ENCODE measurements around the gene OR5B21.

OR5B21 gene

DNA sequence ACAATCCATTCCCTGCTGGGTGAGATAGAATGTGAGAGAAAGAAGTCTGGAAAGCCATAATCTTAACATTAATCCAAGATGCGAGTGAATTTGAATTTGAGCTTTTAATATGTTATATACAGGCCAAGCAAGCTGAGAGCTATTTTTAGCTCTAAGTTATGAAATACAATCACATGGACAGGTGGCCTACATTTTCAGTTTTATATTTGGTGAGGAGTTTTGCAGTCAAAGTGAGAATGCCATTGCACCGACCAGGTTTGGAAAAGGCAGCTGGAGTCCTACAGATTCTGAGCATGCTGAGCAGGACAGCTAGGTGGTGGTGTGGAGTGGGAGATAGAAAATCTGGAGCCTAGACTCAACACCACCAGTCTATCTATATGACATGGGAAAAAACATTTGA, 12.0 kb downstream of the OR5B21 start:
- no peaks in the 10 kb centered on the region for H4K20me1 ChIP-seq (ENCODE audit: insufficient read depth, low read length, poor library complexity, severe bottlenecking)
- H3K9me2 ChIP-seq (replicated peaks; ENCODE audit: low read depth, low read length) = no peaks in the 10 kb centered on the region
- no peaks in the 10 kb centered on the region for H3K36me3 ChIP-seq (ENCODE audit: insufficient read depth, low read length)
- no peak overlapping the region for H3K4me3 ChIP-seq (ENCODE audit: low read length, poor library complexity, severe bottlenecking)
- peaks cover 18% of the 10 kb centered on the region for H3K4me1 ChIP-seq (ENCODE audit: insufficient read depth, low read length, poor library complexity, severe bottlenecking)
- no peaks in the 10 kb centered on the region for H3F3A ChIP-seq (ENCODE audit: low read depth)
- no peak overlapping the region for H2AFZ ChIP-seq (ENCODE audit: low read length)
- TF ChIP-seq CTCF (conservative IDR thresholded peaks at IDR 0.05; ENCODE audit: low read length) = no peak; the same call in 1 of the 2 replicates
- no peak for TF ChIP-seq EZH2phosphoT487 (IDR thresholded peaks at IDR 0.05; ENCODE audit: borderline replicate concordance)
- no peak overlapping the region for H3K4me2 ChIP-seq (ENCODE audit: low read depth, low read length, poor library complexity, severe bottlenecking)
- no peaks in the 10 kb centered on the region for H3K79me2 ChIP-seq (ENCODE audit: insufficient read depth, low read length)
- no peaks in the 10 kb centered on the region for H3K27me3 ChIP-seq (ENCODE audit: insufficient read depth, low read length, poor library complexity, severe bottlenecking)
- H3K9ac ChIP-seq (ENCODE audit: low read depth, low read length, poor library complexity, severe bottlenecking) = no peak overlapping the region
- H3K9me3 ChIP-seq (ENCODE audit: insufficient read depth, low read depth, low read length) = no peaks in the 10 kb centered on the region

DNA sequence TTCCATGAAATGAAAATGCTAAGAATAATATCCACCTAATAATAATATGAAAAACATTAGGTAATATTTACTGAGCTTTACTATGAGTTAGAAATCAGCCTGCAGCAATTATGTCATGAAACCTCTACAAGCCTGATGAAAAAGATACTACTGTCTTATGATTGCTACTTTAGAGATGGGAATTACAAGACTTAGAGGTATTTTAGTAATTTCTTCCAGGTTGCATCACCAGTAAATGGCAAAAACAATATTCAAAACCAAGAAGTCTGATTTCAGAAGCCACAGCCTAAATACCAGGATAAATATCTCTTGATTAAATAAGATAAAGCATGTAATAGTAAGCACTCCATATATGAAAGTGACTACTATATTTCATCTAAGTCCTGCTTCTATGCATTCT, 13.8 kb downstream of the OR5B21 start:
- no peak overlapping the region for H2AFZ ChIP-seq (ENCODE audit: low read length)
- H4K20me1 ChIP-seq (ENCODE audit: insufficient read depth, low read length, poor library complexity, severe bottlenecking) = no peaks in the 10 kb centered on the region
- no peaks in the 10 kb centered on the region for H3K9me2 ChIP-seq (replicated peaks; ENCODE audit: low read depth, low read length)
- H3K79me2 ChIP-seq (ENCODE audit: insufficient read depth, low read length) = no peaks in the 10 kb centered on the region
- H3K9ac ChIP-seq (ENCODE audit: low read depth, low read length, poor library complexity, severe bottlenecking) = no peak overlapping the region
- no peaks in the 10 kb centered on the region for H3K36me3 ChIP-seq (ENCODE audit: insufficient read depth, low read length)
- H3K9me3 ChIP-seq (ENCODE audit: insufficient read depth, low read depth, low read length) = no peaks in the 10 kb centered on the region
- TF ChIP-seq EZH2phosphoT487 (IDR thresholded peaks at IDR 0.05; ENCODE audit: borderline replicate concordance) = no peak
- no peak for TF ChIP-seq CTCF (conservative IDR thresholded peaks at IDR 0.05; ENCODE audit: low read length)
- H3K27me3 ChIP-seq (ENCODE audit: insufficient read depth, low read length, poor library complexity, severe bottlenecking) = no peaks in the 10 kb centered on the region
- peaks cover 18% of the 10 kb centered on the region for H3K4me1 ChIP-seq (ENCODE audit: insufficient read depth, low read length, poor library complexity, severe bottlenecking)
- no peaks in the 10 kb centered on the region for H3F3A ChIP-seq (ENCODE audit: low read depth)
- H3K4me3 ChIP-seq (ENCODE audit: low read length, poor library complexity, severe bottlenecking) = no peak overlapping the region
- H3K4me2 ChIP-seq (ENCODE audit: low read depth, low read length, poor library complexity, severe bottlenecking) = no peak overlapping the region

- H3K36me3 ChIP-seq (ENCODE audit: insufficient read depth, low read length) = no peaks in the 10 kb centered on the region
- no peak overlapping the region for H3K4me3 ChIP-seq (ENCODE audit: low read length, poor library complexity, severe bottlenecking)
- no peaks in the 10 kb centered on the region for H3K9me2 ChIP-seq (replicated peaks; ENCODE audit: low read depth, low read length)
- TF ChIP-seq CTCF (conservative IDR thresholded peaks at IDR 0.05; ENCODE audit: low read length) (no peak), EZH2phosphoT487 (IDR thresholded peaks at IDR 0.05; ENCODE audit: borderline replicate concordance) (no peak)
- no peaks in the 10 kb centered on the region for H3K27me3 ChIP-seq (ENCODE audit: insufficient read depth, low read length, poor library complexity, severe bottlenecking)
- no peak overlapping the region for H3K9ac ChIP-seq (ENCODE audit: low read depth, low read length, poor library complexity, severe bottlenecking)
- H3K4me2 ChIP-seq (ENCODE audit: low read depth, low read length, poor library complexity, severe bottlenecking) = no peak overlapping the region
- H3K4me1 ChIP-seq (ENCODE audit: insufficient read depth, low read length, poor library complexity, severe bottlenecking) = peaks cover 14% of the 10 kb centered on the region
- H3F3A ChIP-seq (ENCODE audit: low read depth) = no peaks in the 10 kb centered on the region
- H3K9me3 ChIP-seq (ENCODE audit: insufficient read depth, low read depth, low read length) = no peaks in the 10 kb centered on the region
- no peaks in the 10 kb centered on the region for H3K79me2 ChIP-seq (ENCODE audit: insufficient read depth, low read length)
- no peak overlapping the region for H2AFZ ChIP-seq (ENCODE audit: low read length)
- H4K20me1 ChIP-seq (ENCODE audit: insufficient read depth, low read length, poor library complexity, severe bottlenecking) = no peaks in the 10 kb centered on the region
Measured at GRCh38 chr11:58493676-58494075, 14.2 kb downstream of the OR5B21 start.
